Measurements from ENCODE around the gene ASPM. TPM values are rescaled to one million over a fixed set of nuclear protein-coding genes. Genes with fewer than 3 reads are reported as not detected.

ASPM gene
- total RNA-seq, 2 experiments from 2014 or later: 37.1 to 37.3 TPM

- H3K36me3 Mint-ChIP-seq (ENCODE audit: low read depth): no peaks in the 10 kb centered on the region
- intact Hi-C loops (cut with micrococcal nuclease): no loop called here
- no peak for ATAC-seq
These were observed 6.2 kb upstream of the ASPM start for GRCh38 chr1:197152662-197153061.

GRCh38 chr1:197151185-197151584 is 4.7 kb upstream of the ASPM start:
- POLR2A ChIA-PET: no interaction called here
- intact Hi-C loops (cut with micrococcal nuclease): no loop called here

More at GRCh38 chr1:197152662-197153061, 6.2 kb upstream of the ASPM start:
- CTCF ChIA-PET: interaction anchor here (0.9 to 2.7 kb wide), 4 partner anchors 11 to 204 kb away, joined by 3 to 10 read pairs (median 6); no protein-coding TSS in a partner anchor
- Mint-ChIP-seq H3K27me3 (no peaks in the 10 kb centered on the region), H3K9me3 (no peaks in the 10 kb centered on the region), H3K4me3 (no peak overlapping the region), H3K4me1 (ENCODE audit: low read depth) (no peaks in the 10 kb centered on the region), H3K27ac (no peak overlapping the region)
- no peak for DNase-seq
- no peak for TF ChIP-seq CTCF (IDR thresholded peaks at IDR 0.05)
- POLR2A ChIA-PET: no interaction called here

GRCh38 chr1:197150336-197151005 is 4.0 kb upstream of the ASPM start:
- Mint-ChIP-seq H3K27me3 (no peaks in the 10 kb centered on the region), H3K4me1 (ENCODE audit: low read depth) (peaks cover 4% of the 10 kb centered on the region), H3K9me3 (no peaks in the 10 kb centered on the region), H3K27ac (no peak overlapping the region), H3K36me3 (ENCODE audit: low read depth) (peaks cover 4% of the 10 kb centered on the region), H3K4me3 (no peak overlapping the region)
- ATAC-seq: no peak
- POLR2A ChIA-PET: no interaction called here
- no peak for TF ChIP-seq CTCF (IDR thresholded peaks at IDR 0.05)
- CTCF ChIA-PET: interaction anchor here (2.0 kb wide), 1 partner anchor 206 kb away, joined by 7 read pairs; no protein-coding TSS in a partner anchor
- intact Hi-C loops (cut with micrococcal nuclease): no loop called here
- DNase-seq: no peak

More at GRCh38 chr1:197151185-197151584, 4.7 kb upstream of the ASPM start:
- TF ChIP-seq CTCF (IDR thresholded peaks at IDR 0.05): no peak
- DNase-seq (no peak), ATAC-seq (no peak)
- Mint-ChIP-seq H3K27ac (no peak overlapping the region), H3K9me3 (no peaks in the 10 kb centered on the region), H3K4me1 (ENCODE audit: low read depth) (peaks cover 4% of the 10 kb centered on the region), H3K36me3 (ENCODE audit: low read depth) (peaks cover 4% of the 10 kb centered on the region), H3K27me3 (no peaks in the 10 kb centered on the region), H3K4me3 (no peak overlapping the region)
- CTCF ChIA-PET: interaction anchor here (1.2 to 2.7 kb wide), 4 partner anchors 12 to 205 kb away, joined by 3 to 10 read pairs (median 6); no protein-coding TSS in a partner anchor

GRCh38 chr1:197149340-197149739 is 2.9 kb upstream of the ASPM start:
- ChIA-PET CTCF (no interaction called here), POLR2A (interaction anchor here (1.1 kb wide), 1 partner anchor 8 kb away, joined by 3 read pairs; no protein-coding TSS in a partner anchor)
- DNase-seq (no peak), ATAC-seq (no peak)
- TF ChIP-seq CTCF (IDR thresholded peaks at IDR 0.05): no peak
- no peaks in the 10 kb centered on the region for H3K9me3 Mint-ChIP-seq
- H3K4me1 Mint-ChIP-seq (ENCODE audit: low read depth): peaks cover 7% of the 10 kb centered on the region
- intact Hi-C loops (cut with micrococcal nuclease): no loop called here
- peaks cover 3% of the 10 kb centered on the region for H3K27me3 Mint-ChIP-seq
- no peak overlapping the region for H3K4me3 Mint-ChIP-seq
- no peak overlapping the region for H3K27ac Mint-ChIP-seq
- H3K36me3 Mint-ChIP-seq (ENCODE audit: low read depth): peaks cover 7% of the 10 kb centered on the region

- peaks cover 24% of the 10 kb centered on the region for H3K36me3 Mint-ChIP-seq (ENCODE audit: low read depth)
- intact Hi-C loops (cut with micrococcal nuclease): no loop called here
- TF ChIP-seq CTCF (IDR thresholded peaks at IDR 0.05): no peak
- no peaks in the 10 kb centered on the region for H3K9me3 Mint-ChIP-seq
- peak overlapping the region; percentile 94 for H3K4me3 Mint-ChIP-seq
- H3K27me3 Mint-ChIP-seq: peaks cover 11% of the 10 kb centered on the region
- ChIA-PET POLR2A (no interaction called here), CTCF (no interaction called here)
- DNase-seq: peak; percentile 20
- H3K4me1 Mint-ChIP-seq (ENCODE audit: low read depth): peaks cover 13% of the 10 kb centered on the region
- peak overlapping the region; percentile 99 for H3K27ac Mint-ChIP-seq
- ATAC-seq: no peak
These were observed 934 bp downstream of the ASPM start for GRCh38 chr1:197145446-197146024.

All from activated CD8-positive, alpha-beta T cell treated with anti-CD3 and anti-CD28 coated beads for 36 hours (primary cell).